NCI-H510A (cell line): ENCODE data around the gene LRRC14B.

Experiments
- DNase-seq: peaks from one replicate; lab custom pipeline; 2025; lab: John Stamatoyannopoulos, UW

LRRC14B gene

GRCh38 chr5:174876-175465 lies 16.3 kb upstream of the LRRC14B start:
- DNase-seq: no peak

GRCh38 chr5:176296-176823 lies 14.9 kb upstream of the LRRC14B start:
- DNase-seq: no peak

- DNase-seq: no peak
Measured at GRCh38 chr5:178110-178509, 13.2 kb upstream of the LRRC14B start.

- no peak for DNase-seq
Measured at GRCh38 chr5:179401-179800, 11.9 kb upstream of the LRRC14B start.

GRCh38 chr5:180286-180918 lies 10.9 kb upstream of the LRRC14B start:
- DNase-seq: no peak

- no peak for DNase-seq
Measured at GRCh38 chr5:181160-181559, 10.1 kb upstream of the LRRC14B start.

GRCh38 chr5:181566-181965 lies 9.7 kb upstream of the LRRC14B start:
- no peak for DNase-seq

- no peak for DNase-seq
Measured at GRCh38 chr5:182126-182525, 9.2 kb upstream of the LRRC14B start.

GRCh38 chr5:184471-184870 lies 6.8 kb upstream of the LRRC14B start:
- no peak for DNase-seq

GRCh38 chr5:185095-186070 lies 5.9 kb upstream of the LRRC14B start:
- no peak for DNase-seq

GRCh38 chr5:186091-187041 lies 4.9 kb upstream of the LRRC14B start:
- DNase-seq: no peak

GRCh38 chr5:187042-187431 lies 4.3 kb upstream of the LRRC14B start:
- DNase-seq: no peak

GRCh38 chr5:187617-188451 lies 3.5 kb upstream of the LRRC14B start:
- no peak for DNase-seq

- DNase-seq: peak; percentile 95
Measured at GRCh38 chr5:188488-189481, 2.5 kb upstream of the LRRC14B start.

GRCh38 chr5:189486-189885 lies 1.8 kb upstream of the LRRC14B start:
- no peak for DNase-seq

- DNase-seq: no peak
Measured at GRCh38 chr5:189976-190365, 1.3 kb upstream of the LRRC14B start.

- DNase-seq: no peak
Measured at GRCh38 chr5:190366-191035, 794 bp upstream of the LRRC14B start.

- no peak for DNase-seq
Measured at GRCh38 chr5:191949-192690, 825 bp downstream of the LRRC14B start.
